HG03103 (cell line): ENCODE measurements around the gene DHX34.

ENCODE experiments used
- ATAC-seq: cut with Tn5 transposase; IDR thresholded peaks from one replicate; pipeline ENCODE4 v1.9.1; 2021; ENCODE audit warnings: low read depth; ENCODE audit not compliant: unreplicated experiment

DHX34 gene

DNA sequence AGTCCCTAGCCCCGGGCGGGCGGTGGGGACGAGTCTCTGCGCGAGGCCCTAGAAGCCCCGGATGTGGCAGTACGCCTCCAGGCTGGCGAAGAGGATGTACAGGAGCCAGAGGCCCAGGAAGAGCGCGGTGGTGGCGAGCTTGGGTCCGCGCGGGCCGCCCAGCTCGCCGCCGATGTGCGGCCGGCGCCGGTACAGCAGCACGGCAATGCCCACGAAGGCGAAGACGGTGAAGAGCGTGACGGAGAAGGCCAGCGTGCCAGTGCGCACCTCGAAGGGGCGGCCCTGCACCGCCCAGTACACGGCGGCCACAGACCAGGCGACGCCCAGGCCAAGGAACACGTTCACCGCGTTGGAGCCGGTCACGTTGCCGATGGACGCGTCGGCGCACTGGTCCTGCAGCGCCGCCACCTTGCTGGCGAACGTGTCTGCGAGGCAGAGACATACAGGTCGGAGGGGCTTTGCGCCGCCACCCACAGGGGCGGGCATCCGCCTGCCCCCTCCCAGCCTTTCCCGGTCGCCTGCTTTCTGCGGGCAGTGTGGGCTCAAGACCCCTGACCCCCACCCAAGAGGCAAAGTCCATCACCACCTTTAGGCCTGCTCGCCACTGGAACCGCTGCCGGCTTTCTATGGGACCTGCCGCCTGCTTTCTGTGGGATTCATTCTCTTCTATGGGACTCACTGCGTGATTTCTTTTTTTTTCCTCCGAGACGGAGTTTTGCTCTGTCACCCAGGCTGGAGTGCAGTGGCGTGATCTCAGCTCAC, 81.1 kb downstream of the DHX34 start:
- no peak for ATAC-seq

DNA sequence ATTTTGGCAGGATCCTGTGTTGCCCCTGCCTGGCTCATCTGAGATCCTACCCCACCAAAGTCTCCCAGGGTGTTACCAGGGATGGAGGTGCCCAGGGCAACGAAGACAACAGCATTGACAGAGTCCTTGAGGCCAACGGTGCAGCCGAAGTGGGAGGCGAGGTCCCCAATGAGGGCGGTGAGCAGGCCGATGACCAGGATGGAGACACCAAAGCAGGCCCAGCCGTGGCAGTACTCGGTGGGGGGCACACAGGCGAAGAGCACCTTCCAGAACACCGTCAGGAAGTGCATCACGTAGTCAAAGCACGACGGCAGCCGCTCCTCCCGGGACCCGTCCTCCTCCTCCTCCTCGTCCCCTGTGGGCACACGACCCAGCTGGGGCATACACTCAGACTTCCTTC, 83.0 kb downstream of the DHX34 start:
- no peak for ATAC-seq
